HepG2 (cell line): ENCODE results near the gene SOX4. TPM values are rescaled to one million over a fixed set of nuclear protein-coding genes. Genes with fewer than 3 reads are reported as not detected.

Experiments
- ELF1 ChIP-seq: sonication (generic); formaldehyde crosslinking; IDR thresholded peaks from 2 replicates; pipeline ENCODE4 v1.4.0; 2020; ENCODE audit warnings: missing genetic modification reagents
- GABPB1 ChIP-seq: IDR thresholded peaks from 2 replicates; pipeline ENCODE4 v1.6.1; 2016; ENCODE audit warnings: mild to moderate bottlenecking, missing genetic modification reagents, moderate library complexity, missing compliant biosample characterization
- GFI1 ChIP-seq: sonication (generic); formaldehyde crosslinking; IDR thresholded peaks from 2 replicates; pipeline ENCODE4 v1.5.0; 2020; ENCODE audit warnings: missing genetic modification reagents, mild to moderate bottlenecking, borderline replicate concordance
- HDAC2 ChIP-seq: sonication (generic); formaldehyde crosslinking; IDR thresholded peaks from 2 replicates; pipeline ENCODE4 v1.4.0; 2020; ENCODE audit warnings: missing genetic modification reagents
- HNRNPK ChIP-seq: fragments of 200-400 bp; formaldehyde crosslinking; IDR thresholded peaks from 2 replicates; pipeline ENCODE4 v1.6.1; 2018; ENCODE audit warnings: low read length, low read depth, moderate library complexity, mild to moderate bottlenecking; ENCODE audit not compliant: poor library complexity, severe bottlenecking
- KDM3A ChIP-seq: IDR thresholded peaks from 2 replicates; pipeline ENCODE4 v1.6.1; 2018; ENCODE audit warnings: low read depth, missing compliant biosample characterization
- KLF15 ChIP-seq: sonication (generic); formaldehyde crosslinking; IDR thresholded peaks from 2 replicates; pipeline ENCODE4 v1.8.1; 2023; ENCODE audit warnings: borderline replicate concordance, mild to moderate bottlenecking, inconsistent platforms, missing genetic modification reagents, mixed read lengths
- MTERF4 ChIP-seq: sonication (generic); formaldehyde crosslinking; IDR thresholded peaks from 2 replicates; pipeline ENCODE4 v1.8.0; 2023; ENCODE audit warnings: mild to moderate bottlenecking, missing genetic modification reagents
- NFYC ChIP-seq: IDR thresholded peaks from 2 replicates; pipeline ENCODE4 v1.6.1; 2016; ENCODE audit warnings: missing genetic modification reagents, missing compliant biosample characterization
- PHF21A ChIP-seq: sonication (generic); formaldehyde crosslinking; IDR thresholded peaks from 2 replicates; pipeline ENCODE4 v1.5.0; 2020; ENCODE audit warnings: mild to moderate bottlenecking, missing genetic modification reagents
- SNAPC5 ChIP-seq: sonication (generic); formaldehyde crosslinking; IDR thresholded peaks from 2 replicates; pipeline ENCODE4 v1.8.1; 2023; ENCODE audit warnings: mild to moderate bottlenecking, missing genetic modification reagents, borderline replicate concordance
- SOX5 ChIP-seq: IDR thresholded peaks from 2 replicates; pipeline ENCODE4 v1.6.1; 2016; ENCODE audit warnings: borderline replicate concordance
- SP1 ChIP-seq, 2 experiments: fragments of 450-650 bp in 1 of 2; sonication (generic) in 1 of 2; formaldehyde crosslinking in 1 of 2; IDR thresholded peaks; 2 replicates each; pipeline versions ENCODE4 v1.4.0 to v1.6.1; 2016 to 2020; ENCODE audit warnings: missing genetic modification reagents in 1 of 2
- SRY ChIP-seq: sonication (generic); formaldehyde crosslinking; IDR thresholded peaks from 2 replicates; pipeline ENCODE4 v1.8.0; 2022; ENCODE audit warnings: mild to moderate bottlenecking, missing genetic modification reagents
- YEATS2 ChIP-seq: sonication (generic); formaldehyde crosslinking; IDR thresholded peaks from 2 replicates; pipeline ENCODE4 v1.4.0; 2020; ENCODE audit warnings: missing genetic modification reagents, borderline replicate concordance
- ZBTB7B ChIP-seq: sonication (generic); formaldehyde crosslinking; IDR thresholded peaks from 2 replicates; pipeline ENCODE4 v1.4.0; 2020; ENCODE audit warnings: missing genetic modification reagents
- ZFX ChIP-seq: sonication (generic); formaldehyde crosslinking; IDR thresholded peaks from 2 replicates; pipeline ENCODE4 v1.4.0; 2020; ENCODE audit warnings: mild to moderate bottlenecking, low read depth, missing genetic modification reagents, moderate library complexity
- ZMAT3 ChIP-seq: sonication (generic); formaldehyde crosslinking; conservative IDR thresholded peaks from 2 replicates; pipeline ENCODE4 v1.7.0; 2021; ENCODE audit warnings: missing genetic modification reagents
- ZMYM4 ChIP-seq: sonication (generic); formaldehyde crosslinking; IDR thresholded peaks from 2 replicates; pipeline ENCODE4 v1.8.1; 2023; ENCODE audit warnings: mild to moderate bottlenecking, missing genetic modification reagents
- ZNF10 ChIP-seq: sonication (generic); formaldehyde crosslinking; IDR thresholded peaks from 2 replicates; pipeline ENCODE4 v1.4.0; 2020; ENCODE audit warnings: mild to moderate bottlenecking, low read depth, missing genetic modification reagents, borderline replicate concordance
- ZNF644 ChIP-seq: IDR thresholded peaks from 2 replicates; pipeline ENCODE4 v1.6.1; 2016; ENCODE audit warnings: low read depth
- ZNF816 ChIP-seq: sonication (generic); formaldehyde crosslinking; IDR thresholded peaks from 2 replicates; pipeline ENCODE4 v1.8.0; 2022; ENCODE audit warnings: missing genetic modification reagents, mild to moderate bottlenecking, borderline replicate concordance
- polyA plus RNA-seq, 8 experiments: library from polyadenylated mRNA; depleted of rRNA in 3 of 8; stranded (reverse) in 7 of 8; unstranded in 1 of 8; fragments of >200 nt; fragmentation: Illumina TruSeq in 4 of 8; extraction: Trizol in 4 of 8; gene quantifications; 2 replicates each; pipeline versions ENCODE4 v1.2.1 to v1.2.3, GENCODE V29; 2011 to 2016; ENCODE audit warnings: low read depth in 4 of 8, missing spikeins in 1 of 8, mixed read lengths in 1 of 8; ENCODE audit not compliant: insufficient read depth in 1 of 8
- total RNA-seq, 5 experiments: library from RNA; depleted of rRNA; stranded (reverse); fragments of >200 nt; fragmentation: Illumina TruSeq; extraction: Trizol; gene quantifications; 2 replicates each; pipeline ENCODE4 v1.2.3, GENCODE V29; 2016; ENCODE audit warnings: low read depth in 1 of 5
- TF ChIP-seq, protein P1 (sequence below): sonication (generic); IDR thresholded peaks from 2 replicates; pipeline ENCODE4 v1.6.1; 2016; ENCODE audit warnings: low read depth, borderline replicate concordance
- TF ChIP-seq, protein P2 (sequence below): sonication (generic); formaldehyde crosslinking; IDR thresholded peaks from 2 replicates; pipeline ENCODE4 v1.8.0; 2022; ENCODE audit warnings: missing genetic modification reagents, mild to moderate bottlenecking, moderate library complexity, borderline replicate concordance
- TF ChIP-seq, protein P3 (sequence below): sonication (generic); formaldehyde crosslinking; IDR thresholded peaks from 2 replicates; pipeline ENCODE4 v1.4.0; 2020; ENCODE audit warnings: missing genetic modification reagents

Gene SOX4
- total and polyA plus RNA-seq, 2 of the 13 experiments (the other 11 are each of a cell fraction or from before 2014, with no cell fraction given), result 2.6 to 3.4 TPM

DNA sequence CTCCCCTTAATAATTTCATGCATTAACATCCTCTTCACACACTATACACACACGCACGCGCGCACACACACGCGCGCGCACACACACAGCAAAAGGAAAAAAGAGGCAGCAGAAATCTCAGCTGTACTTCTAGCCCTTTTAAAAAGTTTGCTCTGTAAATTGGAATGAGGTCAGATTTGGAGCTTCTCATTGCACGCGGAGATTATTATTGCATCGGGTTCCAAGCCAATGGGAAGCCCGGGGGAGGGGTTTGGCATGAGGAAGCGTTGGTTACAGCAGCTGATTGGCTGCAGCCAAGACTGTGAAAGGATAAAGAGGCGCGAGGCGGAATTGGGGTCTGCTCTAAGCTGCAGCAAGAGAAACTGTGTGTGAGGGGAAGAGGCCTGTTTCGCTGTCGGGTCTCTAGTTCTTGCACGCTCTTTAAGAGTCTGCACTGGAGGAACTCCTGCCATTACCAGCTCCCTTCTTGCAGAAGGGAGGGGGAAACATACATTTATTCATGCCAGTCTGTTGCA is at the start of gene SOX4 (continued):
- TF ChIP-seq ZMAT3, result peak; percentile 51; the same call in 1 of the 2 replicates
- TF ChIP-seq, protein P1, sequence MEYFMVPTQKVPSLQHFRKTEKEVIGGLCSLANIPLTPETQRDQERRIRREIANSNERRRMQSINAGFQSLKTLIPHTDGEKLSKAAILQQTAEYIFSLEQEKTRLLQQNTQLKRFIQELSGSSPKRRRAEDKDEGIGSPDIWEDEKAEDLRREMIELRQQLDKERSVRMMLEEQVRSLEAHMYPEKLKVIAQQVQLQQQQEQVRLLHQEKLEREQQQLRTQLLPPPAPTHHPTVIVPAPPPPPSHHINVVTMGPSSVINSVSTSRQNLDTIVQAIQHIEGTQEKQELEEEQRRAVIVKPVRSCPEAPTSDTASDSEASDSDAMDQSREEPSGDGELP, result 0 out of 2 replicates have a peak, but pooled peaks have one; percentile 8
- 0 out of 2 replicates have a peak, but pooled peaks have one; percentile 12 for TF ChIP-seq ZFX (CRISPR knock-in tag)
- peak; percentile 47; the same call in 1 of the 2 replicates for TF ChIP-seq YEATS2
- TF ChIP-seq HDAC2 (CRISPR knock-in tag), result 0 out of 2 replicates have a peak, but pooled peaks have one; percentile 47
- TF ChIP-seq SRY (CRISPR knock-in tag), result 0 out of 2 replicates have a peak, but pooled peaks have one; percentile 18
- TF ChIP-seq ZNF816 (CRISPR knock-in tag), result 0 out of 2 replicates have a peak, but pooled peaks have one; percentile 25
- TF ChIP-seq HNRNPK, result no peak
- TF ChIP-seq, protein P2, sequence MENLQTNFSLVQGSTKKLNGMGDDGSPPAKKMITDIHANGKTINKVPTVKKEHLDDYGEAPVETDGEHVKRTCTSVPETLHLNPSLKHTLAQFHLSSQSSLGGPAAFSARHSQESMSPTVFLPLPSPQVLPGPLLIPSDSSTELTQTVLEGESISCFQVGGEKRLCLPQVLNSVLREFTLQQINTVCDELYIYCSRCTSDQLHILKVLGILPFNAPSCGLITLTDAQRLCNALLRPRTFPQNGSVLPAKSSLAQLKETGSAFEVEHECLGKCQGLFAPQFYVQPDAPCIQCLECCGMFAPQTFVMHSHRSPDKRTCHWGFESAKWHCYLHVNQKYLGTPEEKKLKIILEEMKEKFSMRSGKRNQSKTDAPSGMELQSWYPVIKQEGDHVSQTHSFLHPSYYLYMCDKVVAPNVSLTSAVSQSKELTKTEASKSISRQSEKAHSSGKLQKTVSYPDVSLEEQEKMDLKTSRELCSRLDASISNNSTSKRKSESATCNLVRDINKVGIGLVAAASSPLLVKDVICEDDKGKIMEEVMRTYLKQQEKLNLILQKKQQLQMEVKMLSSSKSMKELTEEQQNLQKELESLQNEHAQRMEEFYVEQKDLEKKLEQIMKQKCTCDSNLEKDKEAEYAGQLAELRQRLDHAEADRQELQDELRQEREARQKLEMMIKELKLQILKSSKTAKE, result no peak
- TF ChIP-seq GABPB1, result peak; percentile 21; the same call in 1 of the 2 replicates
- TF ChIP-seq NFYC (CRISPR knock-in tag), result peak; percentile 84
- peak; percentile 89 for TF ChIP-seq PHF21A
- no peak for TF ChIP-seq ZNF10 (CRISPR knock-in tag)
- peak; percentile 21; the same call in 1 of the 2 replicates for TF ChIP-seq SOX5 (CRISPR knock-in tag)
- no peak for TF ChIP-seq SP1 (IDR thresholded peaks at IDR 0.05)
- TF ChIP-seq SP1 (CRISPR knock-in tag; IDR thresholded peaks at IDR 0.05), result peak; percentile 55; the same call in 1 of the 2 replicates
- peak; percentile 44; the same call in 1 of the 2 replicates for TF ChIP-seq ELF1 (CRISPR knock-in tag)
- TF ChIP-seq GFI1 (CRISPR knock-in tag), result peak; percentile 86
- 0 out of 2 replicates have a peak, but pooled peaks have one; percentile 40 for TF ChIP-seq KDM3A
- TF ChIP-seq, protein P3, sequence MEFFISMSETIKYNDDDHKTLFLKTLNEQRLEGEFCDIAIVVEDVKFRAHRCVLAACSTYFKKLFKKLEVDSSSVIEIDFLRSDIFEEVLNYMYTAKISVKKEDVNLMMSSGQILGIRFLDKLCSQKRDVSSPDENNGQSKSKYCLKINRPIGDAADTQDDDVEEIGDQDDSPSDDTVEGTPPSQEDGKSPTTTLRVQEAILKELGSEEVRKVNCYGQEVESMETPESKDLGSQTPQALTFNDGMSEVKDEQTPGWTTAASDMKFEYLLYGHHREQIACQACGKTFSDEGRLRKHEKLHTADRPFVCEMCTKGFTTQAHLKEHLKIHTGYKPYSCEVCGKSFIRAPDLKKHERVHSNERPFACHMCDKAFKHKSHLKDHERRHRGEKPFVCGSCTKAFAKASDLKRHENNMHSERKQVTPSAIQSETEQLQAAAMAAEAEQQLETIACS (CRISPR knock-in tag), result peak; percentile 79
- TF ChIP-seq ZNF644 (CRISPR knock-in tag), result 0 out of 2 replicates have a peak, but pooled peaks have one; percentile 6
- no peak; the same call in 1 of the 2 replicates for TF ChIP-seq KLF15 (CRISPR knock-in tag)
- TF ChIP-seq ZBTB7B, result peak; percentile 32; the same call in 1 of the 2 replicates
- TF ChIP-seq ZMYM4 (CRISPR knock-in tag), result peak; percentile 86
- TF ChIP-seq MTERF4 (CRISPR knock-in tag), result peak; percentile 26; the same call in 1 of the 2 replicates
- TF ChIP-seq SNAPC5 (CRISPR knock-in tag), result no peak
